ENCODE results near the gene PTGES3. TPM values are rescaled to one million over a fixed set of nuclear protein-coding genes. Genes with fewer than 3 reads are reported as not detected.
"Not testable (repeated sequence)": the region's sequence is repeated elsewhere in the genome, so short reads cannot be mapped to it uniquely, and the experiment has no call there.

PTGES3 gene
- total and polyA plus RNA-seq, 3 experiments from 2014 or later, result 242 to 437 (median 431) TPM

DNA sequence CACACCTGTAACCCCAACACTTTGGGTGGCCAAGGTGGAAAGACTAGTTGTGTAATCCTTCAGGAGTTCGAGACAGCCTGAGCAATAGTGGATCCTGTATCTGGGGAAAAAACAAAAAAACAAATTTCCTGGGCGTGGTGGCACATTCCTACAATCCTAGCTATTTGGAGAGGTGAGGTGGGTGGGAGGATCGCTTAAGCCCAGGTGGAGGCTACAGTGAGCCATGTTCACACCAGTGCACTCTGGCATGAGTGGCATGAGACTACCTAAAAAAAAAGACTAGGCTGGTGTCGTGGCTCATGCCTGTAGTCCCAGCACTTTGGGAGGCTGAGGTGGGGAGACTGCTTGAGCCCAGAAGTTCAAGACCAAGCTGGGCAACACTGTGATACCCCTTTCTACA, 17.2 kb downstream of the PTGES3 start:
- no peak for DNase-seq
- ChIA-PET CTCF (interaction anchor here (1.0 to 2.4 kb wide), 3 partner anchors 14 to 46 kb away, joined by 3 to 10 read pairs (median 7); no protein-coding TSS in a partner anchor), POLR2A (no interaction called here)
- H3K4me3 ChIP-seq (ENCODE audit: low read length), result no peak overlapping the region
- H3K27ac Mint-ChIP-seq, result peak overlapping the region in 4 of 8 donors; percentile 19 to 76 (median 63)
- no peak overlapping the region for H3K27ac ChIP-seq (ENCODE audit: low read depth, low read length)
- H3K27me3 Mint-ChIP-seq, result no peaks in the 10 kb centered on the region
- H3K36me3 ChIP-seq (ENCODE audit: insufficient read depth, low read length), result peaks cover 58% of the 10 kb centered on the region
- peaks cover 18% of the 10 kb centered on the region for H3K4me1 ChIP-seq (ENCODE audit: insufficient read depth, low read length)
- H3K9me3 ChIP-seq (ENCODE audit: low read length), result no peaks in the 10 kb centered on the region
- H3K4me1 Mint-ChIP-seq, result peaks cover 39 to 54% (median 50%) of the 10 kb centered on the region in 3 donors
- H3K4me3 Mint-ChIP-seq, result no peak overlapping the region
- no peaks in the 10 kb centered on the region for H3K9me3 Mint-ChIP-seq
- no peaks in the 10 kb centered on the region for H3K27me3 ChIP-seq (ENCODE audit: insufficient read depth, low read length, poor library complexity, severe bottlenecking)
- peaks cover 7 to 73% (median 15%) of the 10 kb centered on the region in 3 donors for H3K36me3 Mint-ChIP-seq

GRCh38 chr12:56668197-56668457, 20.0 kb downstream of the PTGES3 start:
- H3K36me3 ChIP-seq (ENCODE audit: insufficient read depth, low read length), result peaks cover 63% of the 10 kb centered on the region
- peak overlapping the region in 4 of 8 donors; percentile 38 to 64 (median 50) for H3K27ac Mint-ChIP-seq
- CTCF ChIA-PET, result no interaction called here
- H3K4me3 ChIP-seq (ENCODE audit: low read length), result no peak overlapping the region
- peaks cover 10 to 89% (median 18%) of the 10 kb centered on the region in 3 donors for H3K36me3 Mint-ChIP-seq
- H3K27me3 Mint-ChIP-seq, result no peaks in the 10 kb centered on the region
- H3K9me3 ChIP-seq (ENCODE audit: low read length), result no peaks in the 10 kb centered on the region
- POLR2A ChIA-PET, result interaction anchor here (2.0 kb wide), 1 partner anchor 16 kb away, joined by 9 read pairs; no protein-coding TSS in a partner anchor
- no peaks in the 10 kb centered on the region for H3K27me3 ChIP-seq (ENCODE audit: insufficient read depth, low read length, poor library complexity, severe bottlenecking)
- no peak overlapping the region for H3K27ac ChIP-seq (ENCODE audit: low read depth, low read length)
- H3K4me1 ChIP-seq (ENCODE audit: insufficient read depth, low read length), result peaks cover 9% of the 10 kb centered on the region
- no peak overlapping the region for H3K4me3 Mint-ChIP-seq
- H3K4me1 Mint-ChIP-seq, result peaks cover 26 to 39% (median 35%) of the 10 kb centered on the region in 3 donors
- no peaks in the 10 kb centered on the region for H3K9me3 Mint-ChIP-seq
- no peak for DNase-seq

GRCh38 chr12:56661979-56662638, 26.0 kb downstream of the PTGES3 start:
- H3K36me3 ChIP-seq (ENCODE audit: insufficient read depth, low read length), result peaks cover 23% of the 10 kb centered on the region
- H3K27ac ChIP-seq (ENCODE audit: low read depth, low read length), result no peak overlapping the region
- CTCF ChIA-PET, result interaction anchor here (1.1 to 1.4 kb wide), 3 partner anchors 21 to 27 kb away, joined by 3 to 4 read pairs (median 3); no protein-coding TSS in a partner anchor
- POLR2A ChIA-PET, result interaction anchor here (0.6 to 1.4 kb wide), 2 partner anchors 11 to 16 kb away, joined by 4 to 8 read pairs; partner anchors contain the start of gene ATP5F1B
- H3K4me3 ChIP-seq (ENCODE audit: low read length), result no peak overlapping the region
- Mint-ChIP-seq H3K4me3 (peak overlapping the region in 1 of 7 donors; percentile 32), H3K27ac (peak overlapping the region in 1 of 8 donors; percentile 56), H3K36me3 (peaks cover 7 to 42% (median 9%) of the 10 kb centered on the region in 3 donors), H3K27me3 (no peaks in the 10 kb centered on the region), H3K9me3 (no peaks in the 10 kb centered on the region), H3K4me1 (peaks cover 3 to 17% (median 4%) of the 10 kb centered on the region in 3 donors)
- H3K27me3 ChIP-seq (ENCODE audit: insufficient read depth, low read length, poor library complexity, severe bottlenecking), result no peaks in the 10 kb centered on the region
- no peaks in the 10 kb centered on the region for H3K4me1 ChIP-seq (ENCODE audit: insufficient read depth, low read length)
- no peak for DNase-seq
- H3K9me3 ChIP-seq (ENCODE audit: low read length), result no peaks in the 10 kb centered on the region

GRCh38 chr12:56661560-56661959, 26.5 kb downstream of the PTGES3 start:
- DNase-seq, result no peak
- Histone ChIP-seq H3K4me3 (ENCODE audit: low read length) (no peak overlapping the region), H3K27ac (ENCODE audit: low read depth, low read length) (no peak overlapping the region), H3K4me1 (ENCODE audit: insufficient read depth, low read length) (no peaks in the 10 kb centered on the region), H3K36me3 (ENCODE audit: insufficient read depth, low read length) (peaks cover 17% of the 10 kb centered on the region), H3K9me3 (ENCODE audit: low read length) (no peaks in the 10 kb centered on the region), H3K27me3 (ENCODE audit: insufficient read depth, low read length, poor library complexity, severe bottlenecking) (no peaks in the 10 kb centered on the region)
- ChIA-PET POLR2A (interaction anchor here (1.4 kb wide), 1 partner anchor 16 kb away, joined by 8 read pairs; the partner anchor contains the start of gene ATP5F1B), CTCF (interaction anchor here (1.4 kb wide), 2 partner anchors 25 to 26 kb away, joined by 3 to 4 read pairs; no protein-coding TSS in a partner anchor)
- Mint-ChIP-seq H3K27me3 (no peaks in the 10 kb centered on the region), H3K4me1 (peaks cover 3 to 17% (median 4%) of the 10 kb centered on the region in 3 donors), H3K9me3 (no peaks in the 10 kb centered on the region), H3K4me3 (no peak overlapping the region), H3K27ac (peak overlapping the region in 3 of 8 donors; percentile 9 to 56 (median 50)), H3K36me3 (peaks cover 7 to 40% (median 9%) of the 10 kb centered on the region in 3 donors)

- Histone ChIP-seq H3K4me1 (ENCODE audit: insufficient read depth, low read length) (no peaks in the 10 kb centered on the region), H3K27me3 (ENCODE audit: insufficient read depth, low read length, poor library complexity, severe bottlenecking) (no peaks in the 10 kb centered on the region), H3K9me3 (ENCODE audit: low read length) (no peaks in the 10 kb centered on the region), H3K27ac (ENCODE audit: low read depth, low read length) (no peak overlapping the region), H3K36me3 (ENCODE audit: insufficient read depth, low read length) (peaks cover 8% of the 10 kb centered on the region), H3K4me3 (ENCODE audit: low read length) (no peak overlapping the region)
- no peak for DNase-seq
- peak overlapping the region in 2 of 8 donors; percentile 12 to 64 for H3K27ac Mint-ChIP-seq
- H3K9me3 Mint-ChIP-seq, result peaks cover 4 to 9% (median 5%) of the 10 kb centered on the region in 5 donors
- H3K36me3 Mint-ChIP-seq, result peaks cover 3 to 16% (median 4%) of the 10 kb centered on the region in 3 donors
- H3K27me3 Mint-ChIP-seq, result no peaks in the 10 kb centered on the region
- no peak overlapping the region for H3K4me3 Mint-ChIP-seq
- CTCF ChIA-PET, result interaction anchor here (0.6 to 1.4 kb wide), 2 partner anchors 15 to 23 kb away, joined by 3 to 4 read pairs; no protein-coding TSS in a partner anchor
- POLR2A ChIA-PET, result no interaction called here
- H3K4me1 Mint-ChIP-seq, result peaks cover 3 to 13% (median 4%) of the 10 kb centered on the region in 3 donors
Measured at GRCh38 chr12:56658921-56659320, 29.2 kb downstream of the PTGES3 start.

GRCh38 chr12:56657416-56658379, 30.4 kb downstream of the PTGES3 start:
- H3K27ac Mint-ChIP-seq, result peak overlapping the region in 2 of 8 donors; percentile 21 to 65
- no peaks in the 10 kb centered on the region for H3K27me3 Mint-ChIP-seq
- peaks cover 3 to 15% (median 8%) of the 10 kb centered on the region in 3 donors for H3K36me3 Mint-ChIP-seq
- H3K27me3 ChIP-seq (ENCODE audit: insufficient read depth, low read length, poor library complexity, severe bottlenecking), result no peaks in the 10 kb centered on the region
- no peak for DNase-seq
- CTCF ChIA-PET, result no interaction called here
- peaks cover 3% of the 10 kb centered on the region for H3K36me3 ChIP-seq (ENCODE audit: insufficient read depth, low read length)
- no peak overlapping the region for H3K4me3 ChIP-seq (ENCODE audit: low read length)
- no peaks in the 10 kb centered on the region for H3K4me1 ChIP-seq (ENCODE audit: insufficient read depth, low read length)
- H3K9me3 ChIP-seq (ENCODE audit: low read length), result no peaks in the 10 kb centered on the region
- POLR2A ChIA-PET, result interaction anchor here (0.6 to 0.7 kb wide), 2 partner anchors 20 to 101 kb away, joined by 4 to 5 read pairs; no protein-coding TSS in a partner anchor
- H3K4me1 Mint-ChIP-seq, result peaks cover 1 to 5% (median 4%) of the 10 kb centered on the region in 3 donors
- no peak overlapping the region for H3K4me3 Mint-ChIP-seq
- peaks cover 10 to 18% (median 12%) of the 10 kb centered on the region in 5 donors for H3K9me3 Mint-ChIP-seq
- no peak overlapping the region for H3K27ac ChIP-seq (ENCODE audit: low read depth, low read length)

- H3K27ac ChIP-seq (ENCODE audit: low read depth, low read length); H3K27ac Mint-ChIP-seq; H3K4me1 ChIP-seq (ENCODE audit: insufficient read depth, low read length); H3K27me3 ChIP-seq (ENCODE audit: insufficient read depth, low read length, poor library complexity, severe bottlenecking); H3K27me3 Mint-ChIP-seq; H3K9me3 ChIP-seq (ENCODE audit: low read length); H3K4me1 Mint-ChIP-seq; H3K36me3 ChIP-seq (ENCODE audit: insufficient read depth, low read length); H3K4me3 Mint-ChIP-seq; H3K4me3 ChIP-seq (ENCODE audit: low read length); DNase-seq; POLR2A ChIA-PET: not testable (repeated sequence)
- Mint-ChIP-seq H3K36me3 (peaks cover 3 to 17% (median 4%) of the 10 kb centered on the region in 3 donors), H3K9me3 (peaks cover 10 to 18% (median 12%) of the 10 kb centered on the region in 5 donors)
- CTCF ChIA-PET, result interaction anchor here (1.5 kb wide), 1 partner anchor 17 kb away, joined by 7 read pairs; no protein-coding TSS in a partner anchor
Measured at GRCh38 chr12:56653781-56654180, 34.3 kb downstream of the PTGES3 start.

Data from CD8-positive, alpha-beta memory T cell (primary cell).